CD4-positive, alpha-beta memory T cell (primary cell): ENCODE results near the gene ENAH. TPM values are rescaled to one million over a fixed set of nuclear protein-coding genes. Genes with fewer than 3 reads are reported as not detected.
A peak's percentile ranks its signal among the peaks of the same experiment; 100 is the strongest.
"Not testable (repeated sequence)": the region's sequence is repeated elsewhere in the genome, so short reads cannot be mapped to it uniquely, and the experiment has no call there.

Experiments used
- CTCF ChIA-PET: fragments of 350-600 bp; sonication (Branson Sonifier 250); formaldehyde crosslinking; loops from one replicate; lab custom pipeline; 2021; ENCODE audit warnings: inconsistent platforms; ENCODE audit not compliant: partially characterized antibody; lab: Charles Lee
- POLR2A ChIA-PET: fragments of 350-600 bp; sonication (Branson Sonifier 250); formaldehyde crosslinking; loops from one replicate; lab custom pipeline; 2021; ENCODE audit not compliant: partially characterized antibody; lab: Charles Lee
- DNase-seq, 5 donors: peaks; one replicate each; pipeline versions ENCODE4 v3.0.0 to v3.0.0-alpha.2; 2020 to 2022; ENCODE audit warnings: mixed read lengths in 1 of 5
- H3K27ac ChIP-seq: one replicate; pipeline ENCODE4 v1.7.0; 2013; ENCODE audit warnings: low read depth, low read length
- H3K27me3 ChIP-seq: 2 replicates; pipeline ENCODE4 v1.7.0; 2013; ENCODE audit warnings: mild to moderate bottlenecking, low read length, moderate library complexity; ENCODE audit not compliant: insufficient read depth
- H3K36me3 ChIP-seq: 2 replicates; pipeline ENCODE4 v1.7.0; 2013; ENCODE audit warnings: mild to moderate bottlenecking, low read length, moderate library complexity; ENCODE audit not compliant: insufficient read depth
- H3K4me1 ChIP-seq: 2 replicates; pipeline ENCODE4 v1.7.0; 2013; ENCODE audit warnings: mild to moderate bottlenecking, low read length, moderate library complexity; ENCODE audit not compliant: insufficient read depth
- H3K4me3 ChIP-seq, 2 donors: one replicate each; pipeline ENCODE4 v1.7.0; 2013; ENCODE audit warnings: low read length in 2 of 2, mild to moderate bottlenecking in 1 of 2
- H3K9me3 ChIP-seq, 2 donors: one replicate each; pipeline ENCODE4 v1.7.0; 2013; ENCODE audit warnings: low read length in 2 of 2, control low read depth in 1 of 2; ENCODE audit not compliant: control insufficient read depth in 1 of 2
- H3K27ac Mint-ChIP-seq, 7 donors: one replicate each; pipeline ENCODE4 v1.8.0; 2020 to 2021; ENCODE audit warnings: mixed read lengths in 7 of 7, mild to moderate bottlenecking in 6 of 7, inconsistent platforms in 3 of 7, moderate library complexity in 3 of 7
- H3K27me3 Mint-ChIP-seq, 2 donors: one replicate each; pipeline ENCODE4 v1.8.0; 2020 to 2021; ENCODE audit warnings: mixed read lengths in 2 of 2
- H3K36me3 Mint-ChIP-seq, 2 donors: one replicate each; pipeline ENCODE4 v1.8.0; 2020 to 2021; ENCODE audit warnings: mixed read lengths in 2 of 2, inconsistent platforms in 1 of 2, mild to moderate bottlenecking in 1 of 2
- H3K4me1 Mint-ChIP-seq, 4 donors: one replicate each; pipeline ENCODE4 v1.8.0; 2020 to 2021; ENCODE audit warnings: mixed read lengths in 4 of 4, mild to moderate bottlenecking in 1 of 4
- H3K4me3 Mint-ChIP-seq, 8 donors: one replicate each; pipeline ENCODE4 v1.8.0; 2020 to 2021; ENCODE audit warnings: mixed read lengths in 8 of 8, mild to moderate bottlenecking in 7 of 8, moderate library complexity in 6 of 8, inconsistent platforms in 3 of 8
- H3K9me3 Mint-ChIP-seq, 8 donors: one replicate each; pipeline ENCODE4 v1.8.0; 2020 to 2021; ENCODE audit warnings: mixed read lengths in 8 of 8, mild to moderate bottlenecking in 5 of 8, inconsistent platforms in 3 of 8, moderate library complexity in 1 of 8
- intact Hi-C: fragments of 100-400 bp; cut with micrococcal nuclease; formaldehyde crosslinking; loops from one replicate; pipeline ENCODE4 v1.15.1; 2023
- polyA plus RNA-seq, 2 donors: library from polyadenylated mRNA; unstranded; fragments of 300-500 nt; fragmentation: Illumina TruSeq; gene quantifications; one replicate each; pipeline ENCODE4 v1.2.3, GENCODE V29; 2021
- total RNA-seq, 2 experiments: library from RNA; stranded (reverse); gene quantifications; one replicate each; pipeline ENCODE4 v1.2.3, GENCODE V29; 2021

ENAH gene
- total and polyA plus RNA-seq, 4 experiments from 2014 or later = 0.26 TPM; not detected in 3

GRCh38 chr1:225660544-225660946 is 7.6 kb upstream of the ENAH start:
- H3K27me3 ChIP-seq = no peaks in the 10 kb centered on the region
- DNase-seq = no peak
- H3K4me1 ChIP-seq = no peaks in the 10 kb centered on the region
- H3K36me3 ChIP-seq = no peaks in the 10 kb centered on the region
- H3K4me1 Mint-ChIP-seq = peaks cover 0 to 4% (median under 1%) of the 10 kb centered on the region in 4 donors
- no peak overlapping the region for H3K4me3 ChIP-seq
- ChIA-PET POLR2A (no interaction called here), CTCF (no interaction called here)
- no peak overlapping the region for H3K27ac ChIP-seq
- peaks cover 0 to 2% of the 10 kb centered on the region in 2 donors for H3K27me3 Mint-ChIP-seq
- no peaks in the 10 kb centered on the region for H3K36me3 Mint-ChIP-seq
- H3K27ac Mint-ChIP-seq = no peak overlapping the region
- no peak overlapping the region for H3K4me3 Mint-ChIP-seq
- peaks cover 0 to 2% (median 0%) of the 10 kb centered on the region in 8 donors for H3K9me3 Mint-ChIP-seq
- no peaks in the 10 kb centered on the region for H3K9me3 ChIP-seq
- intact Hi-C loops = no loop called here

GRCh38 chr1:225658041-225658440 is 5.1 kb upstream of the ENAH start:
- no peak overlapping the region for H3K4me3 ChIP-seq
- H3K27me3 Mint-ChIP-seq = peaks cover 0 to under 1% of the 10 kb centered on the region in 2 donors
- H3K4me1 ChIP-seq = peaks cover 4% of the 10 kb centered on the region
- H3K4me3 Mint-ChIP-seq = no peak overlapping the region
- ChIA-PET POLR2A (no interaction called here), CTCF (no interaction called here)
- H3K36me3 Mint-ChIP-seq = no peaks in the 10 kb centered on the region
- H3K9me3 ChIP-seq = no peaks in the 10 kb centered on the region
- intact Hi-C loops = no loop called here
- no peaks in the 10 kb centered on the region for H3K36me3 ChIP-seq
- H3K27ac ChIP-seq = no peak overlapping the region
- no peaks in the 10 kb centered on the region for H3K9me3 Mint-ChIP-seq
- H3K27ac Mint-ChIP-seq = peak overlapping the region in 1 of 7 donors; percentile 33
- no peaks in the 10 kb centered on the region for H3K27me3 ChIP-seq
- DNase-seq = no peak
- peaks cover 4 to 10% (median 5%) of the 10 kb centered on the region in 4 donors for H3K4me1 Mint-ChIP-seq

- H3K4me1 Mint-ChIP-seq = peaks cover 4 to 10% (median 5%) of the 10 kb centered on the region in 4 donors
- Histone ChIP-seq H3K36me3 (no peaks in the 10 kb centered on the region), H3K4me1 (peaks cover 4% of the 10 kb centered on the region), H3K4me3 (no peak overlapping the region), H3K27ac (no peak overlapping the region), H3K27me3 (no peaks in the 10 kb centered on the region), H3K9me3 (no peaks in the 10 kb centered on the region)
- DNase-seq = no peak
- no peaks in the 10 kb centered on the region for H3K27me3 Mint-ChIP-seq
- no peaks in the 10 kb centered on the region for H3K9me3 Mint-ChIP-seq
- CTCF ChIA-PET = no interaction called here
- intact Hi-C loops = no loop called here
- H3K36me3 Mint-ChIP-seq = no peaks in the 10 kb centered on the region
- H3K4me3 Mint-ChIP-seq = no peak overlapping the region
- POLR2A ChIA-PET = no interaction called here
- no peak overlapping the region for H3K27ac Mint-ChIP-seq
Measured at GRCh38 chr1:225657462-225657989, 4.6 kb upstream of the ENAH start.

- H3K27ac Mint-ChIP-seq, H3K36me3 ChIP-seq, H3K4me3 Mint-ChIP-seq, H3K9me3 Mint-ChIP-seq, H3K4me3 ChIP-seq, H3K27ac ChIP-seq, intact Hi-C loops, POLR2A ChIA-PET, H3K9me3 ChIP-seq, DNase-seq, H3K36me3 Mint-ChIP-seq, H3K27me3 Mint-ChIP-seq, CTCF ChIA-PET: not testable (repeated sequence)
- peaks cover 10% of the 10 kb centered on the region for H3K27me3 ChIP-seq
- peaks cover 16% of the 10 kb centered on the region for H3K4me1 ChIP-seq
- peaks cover 10 to 21% (median 14%) of the 10 kb centered on the region in 4 donors for H3K4me1 Mint-ChIP-seq
Measured at GRCh38 chr1:225656259-225656655, 3.3 kb upstream of the ENAH start.

- intact Hi-C loops = no loop called here
- no peaks in the 10 kb centered on the region for H3K36me3 ChIP-seq
- H3K9me3 ChIP-seq = no peaks in the 10 kb centered on the region
- Mint-ChIP-seq H3K27ac (no peak overlapping the region), H3K9me3 (no peaks in the 10 kb centered on the region), H3K4me3 (peak overlapping the region in 1 of 8 donors; percentile 57), H3K4me1 (peaks cover 9 to 21% (median 14%) of the 10 kb centered on the region in 4 donors), H3K36me3 (peaks cover 0 to 2% of the 10 kb centered on the region in 2 donors), H3K27me3 (peaks cover 0 to 5% of the 10 kb centered on the region in 2 donors)
- H3K4me1 ChIP-seq = peaks cover 16% of the 10 kb centered on the region
- no peak for DNase-seq
- peaks cover 11% of the 10 kb centered on the region for H3K27me3 ChIP-seq
- ChIA-PET POLR2A (interaction anchor here (1.1 kb wide), 1 partner anchor 122 kb away, joined by 4 read pairs; the partner anchor contains the start of gene SRP9), CTCF (interaction anchor here (1.4 kb wide), 1 partner anchor 256 kb away, joined by 3 read pairs; no protein-coding TSS in a partner anchor)
- no peak overlapping the region for H3K4me3 ChIP-seq
- no peak overlapping the region for H3K27ac ChIP-seq
Measured at GRCh38 chr1:225655509-225656258, 2.8 kb upstream of the ENAH start.

GRCh38 chr1:225654688-225655508 is 2.0 kb upstream of the ENAH start:
- Mint-ChIP-seq H3K36me3 (peaks cover 0 to 2% of the 10 kb centered on the region in 2 donors), H3K4me1 (peaks cover 8 to 21% (median 12%) of the 10 kb centered on the region in 4 donors), H3K9me3 (no peaks in the 10 kb centered on the region), H3K27ac (peak overlapping the region in 1 of 7 donors; percentile 3), H3K4me3 (peak overlapping the region; percentile 43 to 88 (median 68)), H3K27me3 (peaks cover 3 to 9% of the 10 kb centered on the region in 2 donors)
- ChIA-PET CTCF (interaction anchor here (1.4 kb wide), 1 partner anchor 257 kb away, joined by 3 read pairs; no protein-coding TSS in a partner anchor), POLR2A (interaction anchor here (1.1 kb wide), 1 partner anchor 123 kb away, joined by 4 read pairs; the partner anchor contains the start of gene SRP9)
- Histone ChIP-seq H3K4me3 (no peak overlapping the region), H3K27ac (no peak overlapping the region), H3K27me3 (peaks cover 11% of the 10 kb centered on the region), H3K9me3 (no peaks in the 10 kb centered on the region), H3K4me1 (peaks cover 16% of the 10 kb centered on the region), H3K36me3 (no peaks in the 10 kb centered on the region)
- intact Hi-C loops = no loop called here
- DNase-seq = no peak

- Mint-ChIP-seq H3K27ac (peak overlapping the region in 1 of 7 donors; percentile 69), H3K36me3 (peaks cover 0 to 2% of the 10 kb centered on the region in 2 donors), H3K4me1 (peaks cover 8 to 21% (median 12%) of the 10 kb centered on the region in 4 donors), H3K4me3 (peak overlapping the region; percentile 77 to 88 (median 82)), H3K27me3 (peaks cover 6 to 12% of the 10 kb centered on the region in 2 donors), H3K9me3 (no peaks in the 10 kb centered on the region)
- Histone ChIP-seq H3K36me3 (no peaks in the 10 kb centered on the region), H3K9me3 (no peaks in the 10 kb centered on the region), H3K27ac (no peak overlapping the region), H3K4me3 (no peak overlapping the region), H3K4me1 (peaks cover 16% of the 10 kb centered on the region), H3K27me3 (peaks cover 11% of the 10 kb centered on the region)
- POLR2A ChIA-PET = no interaction called here
- CTCF ChIA-PET = interaction anchor here (1.4 kb wide), 1 partner anchor 257 kb away, joined by 3 read pairs; no protein-coding TSS in a partner anchor
- DNase-seq = no peak
- intact Hi-C loops = no loop called here
Measured at GRCh38 chr1:225654277-225654597, 1.3 kb upstream of the ENAH start.
